Measurements from ENCODE around the gene GUCY1A1.

The GUCY1A1 gene

GRCh38 chr4:155659176-155659575, 7.5 kb upstream of the GUCY1A1 start:
- DNase-seq (ENCODE audit: low read depth): no peak

GRCh38 chr4:155660436-155660835, 6.2 kb upstream of the GUCY1A1 start:
- no peak for DNase-seq (ENCODE audit: low read depth)

- DNase-seq (ENCODE audit: low read depth): no peak
Measured at GRCh38 chr4:155665054-155665453, 1.6 kb upstream of the GUCY1A1 start.

GRCh38 chr4:155667222-155667567, 547 bp downstream of the GUCY1A1 start:
- DNase-seq (ENCODE audit: low read depth): no peak

- no peak for DNase-seq (ENCODE audit: low read depth)
Measured at GRCh38 chr4:155667568-155668511, 1.2 kb downstream of the GUCY1A1 start.

GRCh38 chr4:155668707-155669220, 2.1 kb downstream of the GUCY1A1 start:
- no peak for DNase-seq (ENCODE audit: low read depth)

GRCh38 chr4:155672342-155672741, 5.7 kb downstream of the GUCY1A1 start:
- DNase-seq (ENCODE audit: low read depth): no peak

- no peak for DNase-seq (ENCODE audit: low read depth)
Measured at GRCh38 chr4:155673453-155673979, 6.9 kb downstream of the GUCY1A1 start.

GRCh38 chr4:155674669-155675071, 8.0 kb downstream of the GUCY1A1 start:
- no peak for DNase-seq (ENCODE audit: low read depth)

GRCh38 chr4:155675709-155676429, 9.2 kb downstream of the GUCY1A1 start:
- no peak for DNase-seq (ENCODE audit: low read depth)

- no peak for DNase-seq (ENCODE audit: low read depth)
Measured at GRCh38 chr4:155676430-155676825, 9.8 kb downstream of the GUCY1A1 start.

- DNase-seq (ENCODE audit: low read depth): no peak
Measured at GRCh38 chr4:155678011-155678410, 11.4 kb downstream of the GUCY1A1 start.

GRCh38 chr4:155679343-155679742, 12.7 kb downstream of the GUCY1A1 start:
- DNase-seq (ENCODE audit: low read depth): no peak

- no peak for DNase-seq (ENCODE audit: low read depth)
Measured at GRCh38 chr4:155681886-155682285, 15.2 kb downstream of the GUCY1A1 start.

GRCh38 chr4:155684423-155684822, 17.8 kb downstream of the GUCY1A1 start:
- no peak for DNase-seq (ENCODE audit: low read depth)

GRCh38 chr4:155684892-155685541, 18.4 kb downstream of the GUCY1A1 start:
- no peak for DNase-seq (ENCODE audit: low read depth)

GRCh38 chr4:155687380-155687982, 20.8 kb downstream of the GUCY1A1 start:
- no peak for DNase-seq (ENCODE audit: low read depth)

GRCh38 chr4:155688211-155688610, 21.6 kb downstream of the GUCY1A1 start:
- no peak for DNase-seq (ENCODE audit: low read depth)

- no peak for DNase-seq (ENCODE audit: low read depth)
Measured at GRCh38 chr4:155688860-155689259, 22.2 kb downstream of the GUCY1A1 start.

GRCh38 chr4:155690044-155690837, 23.6 kb downstream of the GUCY1A1 start:
- no peak for DNase-seq (ENCODE audit: low read depth)

GRCh38 chr4:155692361-155692760, 25.7 kb downstream of the GUCY1A1 start:
- no peak for DNase-seq (ENCODE audit: low read depth)

Data from non-pigmented ciliary epithelial cell (primary cell).